K562 (cell line): Measurements from ENCODE around the gene RRM2. TPM values are rescaled to one million over a fixed set of nuclear protein-coding genes. Genes with fewer than 3 reads are reported as not detected.
A peak's percentile ranks its signal among the peaks of the same experiment; 100 is the strongest.

Experiments used
- ATAC-seq: fragments of 200-7000 bp; cut with Tn5 transposase; 3 replicates; pipeline ENCODE4 v1.9.1; 2020; ENCODE audit warnings: moderate library complexity
- BruUV-seq: library from RNA; stranded (reverse); fragments of 400-500 nt; replicated peaks from 2 replicates; lab custom pipeline; 2021; lab: Mats Ljungman, UMichigan
- CTCF ChIA-PET: fragments of 300-600 bp; formaldehyde crosslinking; extraction: SDS; loops from one replicate; lab custom pipeline; 2021; ENCODE audit warnings: low intra/inter-chr PET ratio; lab: Yijun Ruan, JAX
- POLR2A ChIA-PET: fragments of 300-600, 350-650 bp; sonication (Branson Sonifier 250); formaldehyde crosslinking; extraction: SDS; loops from one replicate; lab custom pipeline; 2021; ENCODE audit warnings: antibody characterized with exemption, inconsistent platforms; lab: Yijun Ruan, JAX
- DNase-seq, 4 experiments: peaks; one replicate each; pipeline versions ENCODE4 v3.0.0 to v3.0.0-alpha.2; 2011 to 2018; ENCODE audit warnings: low spot score in 3 of 4, mixed read lengths in 3 of 4; ENCODE audit errors: extremely low read depth in 1 of 4
- FAIRE-seq: peaks from 2 replicates; lab custom pipeline; 2011; peaks lifted over from hg19 to GRCh38; lab: Jason Lieb, UNC
- H2AFZ ChIP-seq: 2 replicates; pipeline ENCODE4 v1.6.0; 2011; ENCODE audit warnings: low read depth, low read length, control low read depth, inconsistent platforms
- H3K27ac ChIP-seq: fragments of 200-600 bp; 3 replicates; pipeline ENCODE4 v1.8.0; 2011; ENCODE audit warnings: low read depth, mild to moderate bottlenecking, control low read depth, inconsistent platforms, low read length, moderate library complexity, mixed read lengths; ENCODE audit errors: extremely low read depth
- H3K27me3 ChIP-seq, 2 experiments: fragments of 300-600 bp in 1 of 2; 2 replicates in 1 of 2; 3 replicates in 1 of 2; pipeline versions ENCODE4 v1.6.0 to v1.8.0; 2011; ENCODE audit warnings: inconsistent platforms in 2 of 2, low read length in 2 of 2, mild to moderate bottlenecking in 1 of 2, mixed read lengths in 1 of 2, moderate library complexity in 1 of 2; ENCODE audit not compliant: control insufficient read depth in 2 of 2, insufficient read depth in 2 of 2
- H3K36me3 ChIP-seq: fragments of 300-600 bp; 3 replicates; pipeline ENCODE4 v1.8.0; 2011; ENCODE audit warnings: mild to moderate bottlenecking, low read length, inconsistent platforms; ENCODE audit not compliant: control insufficient read depth, insufficient read depth
- H3K4me1 ChIP-seq, 2 experiments: fragments of 200-600 bp in 1 of 2; replicated peaks in 1 of 2; 2 replicates in 1 of 2; 3 replicates in 1 of 2; pipeline versions ENCODE4 v1.5.1 to v1.8.0; 2011; ENCODE audit warnings: inconsistent platforms in 2 of 2, low read length in 2 of 2, mild to moderate bottlenecking in 1 of 2, mixed read lengths in 1 of 2, moderate library complexity in 1 of 2; ENCODE audit not compliant: control insufficient read depth in 2 of 2, insufficient read depth in 2 of 2
- H3K4me2 ChIP-seq: 2 replicates; pipeline ENCODE4 v1.6.1; 2011; ENCODE audit warnings: low read length, control low read depth, inconsistent platforms, mixed read lengths; ENCODE audit not compliant: insufficient read depth
- H3K4me3 ChIP-seq: fragments of 200-600 bp; sonication (generic), shearing (Covaris generic); 2 replicates; pipeline ENCODE4 v1.5.1; 2016; ENCODE audit warnings: control low read depth, inconsistent platforms
- H3K79me2 ChIP-seq: fragments of 200-600 bp; 3 replicates; pipeline ENCODE4 v1.8.0; 2011; ENCODE audit warnings: low read length, inconsistent platforms; ENCODE audit not compliant: control insufficient read depth, insufficient read depth
- H3K9ac ChIP-seq, 2 experiments: 2 replicates each; pipeline versions ENCODE4 v1.6.0 to v1.6.1; 2011; ENCODE audit warnings: low read depth in 2 of 2, low read length in 2 of 2, control low read depth in 1 of 2, inconsistent platforms in 1 of 2, mild to moderate bottlenecking in 1 of 2, mixed read lengths in 1 of 2; ENCODE audit not compliant: insufficient read depth in 1 of 2
- H3K9me1 ChIP-seq: one replicate; pipeline ENCODE4 v1.6.0; 2011; ENCODE audit warnings: inconsistent platforms, mild to moderate bottlenecking, low read length, moderate library complexity; ENCODE audit not compliant: control insufficient read depth, insufficient read depth
- H3K9me3 ChIP-seq: replicated peaks from 2 replicates; pipeline ENCODE4 v1.5.1; 2011; ENCODE audit warnings: low read depth, low read length, inconsistent platforms; ENCODE audit not compliant: control insufficient read depth, insufficient read depth
- H4K20me1 ChIP-seq: replicated peaks from 2 replicates; pipeline ENCODE4 v1.6.1; 2011; ENCODE audit warnings: low read length, inconsistent platforms, mixed read lengths; ENCODE audit not compliant: control insufficient read depth, insufficient read depth
- CBFA2T2 ChIP-seq: fragments of 450-650 bp; conservative IDR thresholded peaks from 2 replicates; pipeline ENCODE4 v1.6.1; 2017; ENCODE audit warnings: mild to moderate bottlenecking
- ELF2 ChIP-seq: fragments of 250-450 bp; sonication (Bioruptor Pico); IDR thresholded peaks from 2 replicates; pipeline ENCODE4 v1.5.0; 2021; ENCODE audit warnings: mild to moderate bottlenecking
- ESRRB ChIP-seq: fragments of 250-450 bp; sonication (Bioruptor Pico); IDR thresholded peaks from 2 replicates; pipeline ENCODE4 v1.5.0; 2020; ENCODE audit warnings: mild to moderate bottlenecking, moderate library complexity, borderline replicate concordance
- IRF2 ChIP-seq: sonication (generic); formaldehyde crosslinking; IDR thresholded peaks from 2 replicates; pipeline ENCODE4 v1.8.1; 2022; ENCODE audit warnings: mild to moderate bottlenecking, missing genetic modification reagents
- TFE3 ChIP-seq: fragments of 450-650 bp; formaldehyde crosslinking; IDR thresholded peaks from 2 replicates; pipeline ENCODE4 v1.4.0; 2020; ENCODE audit warnings: mild to moderate bottlenecking, mixed read lengths
- ZNF121 ChIP-seq: sonication (generic); formaldehyde crosslinking; conservative IDR thresholded peaks from 2 replicates; pipeline ENCODE4 v1.8.0; 2022; ENCODE audit warnings: missing genetic modification reagents
- ZNF583 ChIP-seq: fragments of 250-450 bp; sonication (Bioruptor Pico); IDR thresholded peaks from 2 replicates; pipeline ENCODE4 v1.4.0; 2020
- WGBS: fragments of 100-300 bp; shearing (Covaris generic); methylation state at CpG from one replicate; pipeline ENCODE4 v1.1.6; 2016; ENCODE audit warnings: low coverage, mixed read lengths; ENCODE audit not compliant: insufficient coverage; ENCODE audit errors: missing lambda C conversion rate; 5-methylcytosine and 5-hydroxymethylcytosine counted together
- in situ Hi-C: fragments of 300-500 bp; cut with MboI; formaldehyde crosslinking; loops from 4 replicates; pipeline ENCODE4 v1.15.0; 2018; ENCODE audit warnings: inconsistent platforms, mixed read lengths
- intact Hi-C: fragments of 100-400 bp; cut with micrococcal nuclease; formaldehyde crosslinking; loops from 2 replicates; pipeline ENCODE4 v1.14.2; 2022
- polyA plus RNA-seq, 8 experiments: library from polyadenylated mRNA; depleted of rRNA in 4 of 8; stranded (reverse) in 5 of 8; unstranded in 3 of 8; fragments of >200 nt; fragmentation: Nextera tagmentation in 2 of 8; fragmentation: Illumina TruSeq in 1 of 8; extraction: Ambion mirVana in 2 of 8; extraction: Trizol in 1 of 8; gene quantifications; 2 replicates each; pipeline versions ENCODE4 v1.2.1 to v1.2.3, GENCODE V29; 2011 to 2014; ENCODE audit warnings: inconsistent platforms in 1 of 8, missing spikeins in 1 of 8
- total RNA-seq, 7 experiments: library from RNA; depleted of rRNA in 6 of 7; stranded (reverse); fragments of >200 nt in 6 of 7; fragmentation: Illumina TruSeq in 2 of 7; extraction: Trizol in 2 of 7; gene quantifications; 2 replicates each; pipeline versions ENCODE4 v1.2.1 to v1.2.3, GENCODE V29; 2011 to 2021; ENCODE audit warnings: low replicate concordance in 1 of 7
- TF ChIP-seq, protein P1 (sequence below): fragments of 450-650 bp; IDR thresholded peaks from one replicate; pipeline ENCODE4 v1.6.1; 2018; ENCODE audit warnings: mild to moderate bottlenecking, moderate library complexity; ENCODE audit not compliant: partially characterized antibody
- TF ChIP-seq, protein P2 (sequence below): fragments of 450-650 bp; IDR thresholded peaks from 2 replicates; pipeline ENCODE4 v1.6.1; 2014; ENCODE audit warnings: low read depth, mild to moderate bottlenecking, moderate library complexity, borderline replicate concordance

RRM2 gene
- total and polyA plus RNA-seq, 9 of the 15 experiments (the other 6 are each of a cell fraction or from before 2014, with no cell fraction given), result 50.1 to 244 (median 128) TPM

DNA sequence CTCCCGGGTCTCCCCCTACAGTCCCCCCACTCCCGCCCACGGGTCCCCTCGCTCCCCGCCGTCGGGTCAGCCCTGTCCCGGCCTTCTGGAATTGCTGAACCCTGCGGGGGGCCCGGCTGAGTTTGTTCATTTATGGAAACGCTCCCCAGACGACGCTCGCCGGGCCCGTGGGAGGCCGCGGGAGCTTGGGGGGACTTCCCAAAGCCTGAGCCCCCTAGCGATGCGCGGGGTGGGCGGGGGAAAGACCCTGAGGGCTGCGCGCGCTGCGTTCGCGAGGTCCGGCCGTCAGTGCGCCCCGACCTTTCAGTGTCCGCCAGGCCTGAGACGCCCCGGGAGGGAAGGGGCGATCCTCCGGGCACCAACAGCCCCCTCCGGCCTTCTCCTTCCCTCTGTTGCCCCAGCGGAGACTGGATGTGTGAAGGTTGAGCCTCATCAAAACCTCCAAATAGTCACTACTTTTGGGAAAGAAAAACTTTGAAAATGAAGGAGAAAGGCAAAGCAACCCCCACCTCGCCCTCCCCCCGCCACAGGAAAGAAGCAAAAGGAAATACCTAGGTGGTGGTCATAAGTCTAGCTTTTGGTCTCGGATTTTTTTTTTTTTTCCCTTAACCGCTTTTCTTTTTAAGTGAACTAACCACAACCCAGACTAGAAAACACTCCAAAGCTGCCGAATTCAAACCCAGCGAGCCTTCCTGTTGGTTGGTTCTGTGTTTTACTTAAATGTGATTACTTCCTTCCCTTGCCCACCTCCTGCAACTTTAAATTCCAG, 41.8 kb upstream of the RRM2 start:
- no peaks in the 10 kb centered on the region for H3K36me3 ChIP-seq
- H3K9ac ChIP-seq, result 0 out of 4 replicates have a peak overlapping the region, but pooled peaks of 1 of the 2 experiments have one; percentile 15
- no peaks in the 10 kb centered on the region for H3K9me1 ChIP-seq
- in situ Hi-C loops (no loop called here), intact Hi-C loops (no loop called here)
- H3K27me3 ChIP-seq, result peaks cover 58 to 64% of the 10 kb centered on the region in 2 experiments
- no peak overlapping the region for H2AFZ ChIP-seq
- no peak overlapping the region for H3K4me3 ChIP-seq
- FAIRE-seq (no peak), ATAC-seq (no peak), DNase-seq (peak in 1 of 4 experiments; percentile 11)
- no peak overlapping the region for H3K4me2 ChIP-seq
- CTCF ChIA-PET, result interaction anchor here (0.6 kb wide), 1 partner anchor 16 kb away, joined by 4 read pairs; no protein-coding TSS in a partner anchor
- H3K27ac ChIP-seq, result no peak overlapping the region
- 0 out of 2 replicates have a peak, but pooled peaks cover 7% of the 10 kb centered on the region for H4K20me1 ChIP-seq
- no peaks in the 10 kb centered on the region for H3K9me3 ChIP-seq
- POLR2A ChIA-PET, result interaction anchor here (0.6 kb wide), 1 partner anchor 39 kb away, joined by 3 read pairs; no protein-coding TSS in a partner anchor
- no TSS peak for BruUV-seq
- H3K4me1 ChIP-seq, result peaks cover 0 to 19% of the 10 kb centered on the region in 2 experiments; a peak in 3 of 5 replicates
- no peak for TF ChIP-seq IRF2
- 35% methylated on average over 24 of the region's 45 CpGs for WGBS
- H3K79me2 ChIP-seq, result no peaks in the 10 kb centered on the region

DNA sequence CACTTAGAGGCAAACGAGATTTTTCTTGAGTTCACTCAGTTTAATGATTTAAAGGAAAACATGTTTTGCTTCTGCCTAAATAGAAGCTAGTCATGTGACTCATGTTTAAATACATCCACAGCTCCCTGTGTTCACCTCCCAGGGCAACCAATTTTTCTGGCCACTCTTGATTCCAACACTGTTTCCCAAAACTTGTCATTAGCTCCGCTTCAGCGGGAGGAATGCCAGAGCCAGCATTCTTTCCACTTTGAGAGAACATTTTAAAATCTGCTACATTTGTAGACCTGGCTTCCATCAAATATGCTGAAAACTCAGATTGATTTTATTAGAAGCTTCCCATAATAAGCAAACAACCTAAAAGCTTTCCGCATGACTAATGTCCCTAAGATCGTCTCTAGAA, 39.5 kb upstream of the RRM2 start:
- no peak for FAIRE-seq
- BruUV-seq, result no TSS peak
- no peak for TF ChIP-seq CBFA2T2
- no peak for TF ChIP-seq ELF2
- no peak for TF ChIP-seq ZNF121 (CRISPR knock-in tag)
- no peak for TF ChIP-seq ESRRB (CRISPR knock-in tag)
- TF ChIP-seq, protein P1, sequence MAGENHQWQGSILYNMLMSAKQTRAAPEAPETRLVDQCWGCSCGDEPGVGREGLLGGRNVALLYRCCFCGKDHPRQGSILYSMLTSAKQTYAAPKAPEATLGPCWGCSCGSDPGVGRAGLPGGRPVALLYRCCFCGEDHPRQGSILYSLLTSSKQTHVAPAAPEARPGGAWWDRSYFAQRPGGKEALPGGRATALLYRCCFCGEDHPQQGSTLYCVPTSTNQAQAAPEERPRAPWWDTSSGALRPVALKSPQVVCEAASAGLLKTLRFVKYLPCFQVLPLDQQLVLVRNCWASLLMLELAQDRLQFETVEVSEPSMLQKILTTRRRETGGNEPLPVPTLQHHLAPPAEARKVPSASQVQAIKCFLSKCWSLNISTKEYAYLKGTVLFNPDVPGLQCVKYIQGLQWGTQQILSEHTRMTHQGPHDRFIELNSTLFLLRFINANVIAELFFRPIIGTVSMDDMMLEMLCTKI, result no peak
- peak; percentile 87 for TF ChIP-seq TFE3 (CRISPR knock-in tag)
- TF ChIP-seq, protein P2, sequence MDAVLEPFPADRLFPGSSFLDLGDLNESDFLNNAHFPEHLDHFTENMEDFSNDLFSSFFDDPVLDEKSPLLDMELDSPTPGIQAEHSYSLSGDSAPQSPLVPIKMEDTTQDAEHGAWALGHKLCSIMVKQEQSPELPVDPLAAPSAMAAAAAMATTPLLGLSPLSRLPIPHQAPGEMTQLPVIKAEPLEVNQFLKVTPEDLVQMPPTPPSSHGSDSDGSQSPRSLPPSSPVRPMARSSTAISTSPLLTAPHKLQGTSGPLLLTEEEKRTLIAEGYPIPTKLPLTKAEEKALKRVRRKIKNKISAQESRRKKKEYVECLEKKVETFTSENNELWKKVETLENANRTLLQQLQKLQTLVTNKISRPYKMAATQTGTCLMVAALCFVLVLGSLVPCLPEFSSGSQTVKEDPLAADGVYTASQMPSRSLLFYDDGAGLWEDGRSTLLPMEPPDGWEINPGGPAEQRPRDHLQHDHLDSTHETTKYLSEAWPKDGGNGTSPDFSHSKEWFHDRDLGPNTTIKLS, result no peak
- no peak for TF ChIP-seq ZNF583 (CRISPR knock-in tag)
- TF ChIP-seq, all 486 proteins: peak for 1
- Histone ChIP-seq H3K9me3 (no peaks in the 10 kb centered on the region), H3K27me3 (peaks cover 42 to 56% of the 10 kb centered on the region in 2 experiments), H4K20me1 (0 out of 2 replicates have a peak, but pooled peaks cover 6% of the 10 kb centered on the region), H3K4me1 (peaks cover 0 to 19% of the 10 kb centered on the region in 2 experiments; a peak in 3 of 5 replicates), H3K4me3 (no peak overlapping the region), H3K36me3 (no peaks in the 10 kb centered on the region), H2AFZ (no peak overlapping the region), H3K79me2 (no peaks in the 10 kb centered on the region), H3K4me2 (no peak overlapping the region), H3K9ac (no peak overlapping the region), H3K27ac (no peak overlapping the region), H3K9me1 (no peaks in the 10 kb centered on the region)
- no peak for ATAC-seq
- in situ Hi-C loops, result no loop called here
- ChIA-PET CTCF (no interaction called here), POLR2A (interaction anchor here (0.6 to 1.1 kb wide), 3 partner anchors 9 to 240 kb away, joined by 3 read pairs; partner anchors contain the start of gene TAF1B)
- DNase-seq, result no peak
- 17% methylated on average over 5 of the region's 5 CpGs for WGBS
- intact Hi-C loops, result no loop called here
